ENCODE measurements around the gene SRP9. TPM values are rescaled to one million over a fixed set of nuclear protein-coding genes. Genes with fewer than 3 reads are reported as not detected.

The SRP9 gene
- polyA plus RNA-seq, 1 of the 3 experiments (the other 2 are of a cell fraction): 156 TPM

DNA sequence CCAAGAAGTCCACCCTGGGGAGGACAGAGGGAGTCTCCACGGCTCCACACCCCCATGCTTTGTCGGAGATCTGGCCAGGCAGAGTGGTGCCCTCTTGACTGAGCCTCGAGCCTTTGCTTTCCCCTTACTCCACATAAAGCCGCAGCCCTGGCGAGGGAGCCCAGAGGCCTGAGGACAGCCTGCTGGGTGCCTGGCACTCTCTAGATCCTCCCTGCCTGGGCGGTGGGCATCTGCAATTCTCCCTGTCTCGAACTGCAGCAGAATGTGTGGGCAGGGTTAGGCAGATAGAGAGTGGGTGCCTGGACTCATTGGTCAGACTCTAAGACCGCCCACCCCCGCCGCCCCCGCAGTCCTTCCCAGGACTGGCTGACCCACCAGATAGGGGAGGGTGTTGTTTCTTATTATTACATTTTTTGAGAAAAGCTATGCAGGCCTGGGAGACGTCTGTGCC, 46.2 kb downstream of the SRP9 start (continued):
- TF ChIP-seq YY1 (IDR thresholded peaks at IDR 0.05; ENCODE audit: low read depth) (no peak), CHD2 (IDR thresholded peaks at IDR 0.05; ENCODE audit: low read length, partially characterized antibody) (no peak), TCF12 (IDR thresholded peaks at IDR 0.05) (no peak)

DNA sequence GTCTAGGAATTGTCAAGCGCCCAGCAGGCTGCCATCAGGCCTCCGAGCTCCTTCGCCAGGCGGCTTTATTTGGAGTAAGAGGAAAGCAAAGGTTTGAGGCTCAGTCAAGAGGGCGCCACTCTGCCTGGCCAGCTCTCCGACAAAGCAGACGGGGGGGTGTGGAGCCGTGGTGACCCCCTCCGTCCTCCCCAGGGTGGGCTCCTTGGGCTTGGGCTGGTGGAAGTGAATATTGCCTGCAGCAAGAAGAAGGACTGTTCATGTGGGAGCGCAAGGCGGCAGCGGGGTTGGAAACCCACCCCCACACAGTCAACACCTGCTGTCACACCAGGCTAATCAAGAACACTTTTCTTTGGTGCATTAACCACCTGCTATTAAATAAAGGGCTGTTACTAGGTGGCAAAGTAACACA, 46.9 kb downstream of the SRP9 start:
- Histone ChIP-seq H3K4me2 (no peak overlapping the region), H3K9ac (no peak overlapping the region), H3K36me3 (replicated peaks in 1 of 2; ENCODE audit: control insufficient read depth in 1 of 2, insufficient read depth in 2 of 2, low read length in 1 of 2) (peaks cover 5 to 12% of the 10 kb centered on the region in 2 experiments), H3K27ac (ENCODE audit: low read depth in 2 of 2, low read length in 1 of 2) (no peak overlapping the region), H3F3A (replicated peaks; ENCODE audit: insufficient read depth) (peaks cover 3% of the 10 kb centered on the region), H3K9me2 (no peaks in the 10 kb centered on the region), H3K27me3 (ENCODE audit: insufficient read depth) (no peaks in the 10 kb centered on the region), H3K9me3 (no peaks in the 10 kb centered on the region), H3K79me2 (ENCODE audit: insufficient read depth) (no peaks in the 10 kb centered on the region), H4K20me1 (ENCODE audit: insufficient read depth) (no peaks in the 10 kb centered on the region), H2AFZ (ENCODE audit: low read depth) (no peak overlapping the region), H3K4me3 (ENCODE audit: low read depth in 2 of 2, low read length in 1 of 2) (no peak overlapping the region), H3K4me1 (ENCODE audit: control insufficient read depth in 1 of 2, insufficient read depth in 2 of 2, low read depth in 1 of 2, low read length in 1 of 2) (peaks cover 0 to 8% of the 10 kb centered on the region in 2 experiments; a peak in 1 of 4 replicates)
- WGBS (ENCODE audit: low lambda C conversion rate): 84% methylated on average over 11 of the region's 12 CpGs
- no peak for DNase-seq
- CTCF ChIA-PET: interaction anchor here (1.2 to 2.1 kb wide), 2 partner anchors 22 to 350 kb away, joined by 4 to 6 read pairs; no protein-coding TSS in a partner anchor
- POLR2A ChIA-PET: no interaction called here
- TF ChIP-seq RCOR1 (IDR thresholded peaks at IDR 0.05; ENCODE audit: low read length) (no peak), ELF1 (IDR thresholded peaks at IDR 0.05) (no peak), TAF1 (IDR thresholded peaks at IDR 0.05; ENCODE audit: borderline replicate concordance, low read depth, low read length) (no peak), NFIC (IDR thresholded peaks at IDR 0.05; ENCODE audit: borderline replicate concordance) (no peak), EZH2phosphoT487 (IDR thresholded peaks at IDR 0.05; ENCODE audit: borderline replicate concordance, low read depth) (no peak), GATA2 (CRISPR knock-in tag; IDR thresholded peaks at IDR 0.05) (no peak), RFX5 (IDR thresholded peaks at IDR 0.05; ENCODE audit: low read length) (no peak), POLR2AphosphoS5 (IDR thresholded peaks at IDR 0.05; ENCODE audit: low read depth, low read length) (no peak), GABPA (IDR thresholded peaks at IDR 0.05; ENCODE audit: low read depth) (no peak), RXRA (IDR thresholded peaks at IDR 0.05; ENCODE audit: borderline replicate concordance, low read depth) (no peak), FOSL2 (IDR thresholded peaks at IDR 0.05; ENCODE audit: borderline replicate concordance, low read depth) (no peak), FOXM1 (IDR thresholded peaks at IDR 0.05; ENCODE audit: low read depth) (no peak)
- TF ChIP-seq, protein P1, sequence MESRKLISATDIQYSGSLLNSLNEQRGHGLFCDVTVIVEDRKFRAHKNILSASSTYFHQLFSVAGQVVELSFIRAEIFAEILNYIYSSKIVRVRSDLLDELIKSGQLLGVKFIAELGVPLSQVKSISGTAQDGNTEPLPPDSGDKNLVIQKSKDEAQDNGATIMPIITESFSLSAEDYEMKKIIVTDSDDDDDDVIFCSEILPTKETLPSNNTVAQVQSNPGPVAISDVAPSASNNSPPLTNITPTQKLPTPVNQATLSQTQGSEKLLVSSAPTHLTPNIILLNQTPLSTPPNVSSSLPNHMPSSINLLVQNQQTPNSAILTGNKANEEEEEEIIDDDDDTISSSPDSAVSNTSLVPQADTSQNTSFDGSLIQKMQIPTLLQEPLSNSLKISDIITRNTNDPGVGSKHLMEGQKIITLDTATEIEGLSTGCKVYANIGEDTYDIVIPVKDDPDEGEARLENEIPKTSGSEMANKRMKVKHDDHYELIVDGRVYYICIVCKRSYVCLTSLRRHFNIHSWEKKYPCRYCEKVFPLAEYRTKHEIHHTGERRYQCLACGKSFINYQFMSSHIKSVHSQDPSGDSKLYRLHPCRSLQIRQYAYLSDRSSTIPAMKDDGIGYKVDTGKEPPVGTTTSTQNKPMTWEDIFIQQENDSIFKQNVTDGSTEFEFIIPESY (IDR thresholded peaks at IDR 0.05; ENCODE audit: borderline replicate concordance, low read depth): no peak
- TF ChIP-seq, protein P2, sequence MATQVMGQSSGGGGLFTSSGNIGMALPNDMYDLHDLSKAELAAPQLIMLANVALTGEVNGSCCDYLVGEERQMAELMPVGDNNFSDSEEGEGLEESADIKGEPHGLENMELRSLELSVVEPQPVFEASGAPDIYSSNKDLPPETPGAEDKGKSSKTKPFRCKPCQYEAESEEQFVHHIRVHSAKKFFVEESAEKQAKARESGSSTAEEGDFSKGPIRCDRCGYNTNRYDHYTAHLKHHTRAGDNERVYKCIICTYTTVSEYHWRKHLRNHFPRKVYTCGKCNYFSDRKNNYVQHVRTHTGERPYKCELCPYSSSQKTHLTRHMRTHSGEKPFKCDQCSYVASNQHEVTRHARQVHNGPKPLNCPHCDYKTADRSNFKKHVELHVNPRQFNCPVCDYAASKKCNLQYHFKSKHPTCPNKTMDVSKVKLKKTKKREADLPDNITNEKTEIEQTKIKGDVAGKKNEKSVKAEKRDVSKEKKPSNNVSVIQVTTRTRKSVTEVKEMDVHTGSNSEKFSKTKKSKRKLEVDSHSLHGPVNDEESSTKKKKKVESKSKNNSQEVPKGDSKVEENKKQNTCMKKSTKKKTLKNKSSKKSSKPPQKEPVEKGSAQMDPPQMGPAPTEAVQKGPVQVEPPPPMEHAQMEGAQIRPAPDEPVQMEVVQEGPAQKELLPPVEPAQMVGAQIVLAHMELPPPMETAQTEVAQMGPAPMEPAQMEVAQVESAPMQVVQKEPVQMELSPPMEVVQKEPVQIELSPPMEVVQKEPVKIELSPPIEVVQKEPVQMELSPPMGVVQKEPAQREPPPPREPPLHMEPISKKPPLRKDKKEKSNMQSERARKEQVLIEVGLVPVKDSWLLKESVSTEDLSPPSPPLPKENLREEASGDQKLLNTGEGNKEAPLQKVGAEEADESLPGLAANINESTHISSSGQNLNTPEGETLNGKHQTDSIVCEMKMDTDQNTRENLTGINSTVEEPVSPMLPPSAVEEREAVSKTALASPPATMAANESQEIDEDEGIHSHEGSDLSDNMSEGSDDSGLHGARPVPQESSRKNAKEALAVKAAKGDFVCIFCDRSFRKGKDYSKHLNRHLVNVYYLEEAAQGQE (IDR thresholded peaks at IDR 0.05; ENCODE audit: low read depth, low read length): no peak
- TF ChIP-seq, protein P3, sequence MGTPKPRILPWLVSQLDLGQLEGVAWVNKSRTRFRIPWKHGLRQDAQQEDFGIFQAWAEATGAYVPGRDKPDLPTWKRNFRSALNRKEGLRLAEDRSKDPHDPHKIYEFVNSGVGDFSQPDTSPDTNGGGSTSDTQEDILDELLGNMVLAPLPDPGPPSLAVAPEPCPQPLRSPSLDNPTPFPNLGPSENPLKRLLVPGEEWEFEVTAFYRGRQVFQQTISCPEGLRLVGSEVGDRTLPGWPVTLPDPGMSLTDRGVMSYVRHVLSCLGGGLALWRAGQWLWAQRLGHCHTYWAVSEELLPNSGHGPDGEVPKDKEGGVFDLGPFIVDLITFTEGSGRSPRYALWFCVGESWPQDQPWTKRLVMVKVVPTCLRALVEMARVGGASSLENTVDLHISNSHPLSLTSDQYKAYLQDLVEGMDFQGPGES (IDR thresholded peaks at IDR 0.05; ENCODE audit: low read depth, low read length): no peak
- TF ChIP-seq, protein P4, sequence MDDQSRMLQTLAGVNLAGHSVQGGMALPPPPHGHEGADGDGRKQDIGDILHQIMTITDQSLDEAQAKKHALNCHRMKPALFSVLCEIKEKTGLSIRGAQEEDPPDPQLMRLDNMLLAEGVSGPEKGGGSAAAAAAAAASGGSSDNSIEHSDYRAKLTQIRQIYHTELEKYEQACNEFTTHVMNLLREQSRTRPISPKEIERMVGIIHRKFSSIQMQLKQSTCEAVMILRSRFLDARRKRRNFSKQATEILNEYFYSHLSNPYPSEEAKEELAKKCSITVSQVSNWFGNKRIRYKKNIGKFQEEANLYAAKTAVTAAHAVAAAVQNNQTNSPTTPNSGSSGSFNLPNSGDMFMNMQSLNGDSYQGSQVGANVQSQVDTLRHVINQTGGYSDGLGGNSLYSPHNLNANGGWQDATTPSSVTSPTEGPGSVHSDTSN (IDR thresholded peaks at IDR 0.05): no peak
- TF ChIP-seq, protein P5, sequence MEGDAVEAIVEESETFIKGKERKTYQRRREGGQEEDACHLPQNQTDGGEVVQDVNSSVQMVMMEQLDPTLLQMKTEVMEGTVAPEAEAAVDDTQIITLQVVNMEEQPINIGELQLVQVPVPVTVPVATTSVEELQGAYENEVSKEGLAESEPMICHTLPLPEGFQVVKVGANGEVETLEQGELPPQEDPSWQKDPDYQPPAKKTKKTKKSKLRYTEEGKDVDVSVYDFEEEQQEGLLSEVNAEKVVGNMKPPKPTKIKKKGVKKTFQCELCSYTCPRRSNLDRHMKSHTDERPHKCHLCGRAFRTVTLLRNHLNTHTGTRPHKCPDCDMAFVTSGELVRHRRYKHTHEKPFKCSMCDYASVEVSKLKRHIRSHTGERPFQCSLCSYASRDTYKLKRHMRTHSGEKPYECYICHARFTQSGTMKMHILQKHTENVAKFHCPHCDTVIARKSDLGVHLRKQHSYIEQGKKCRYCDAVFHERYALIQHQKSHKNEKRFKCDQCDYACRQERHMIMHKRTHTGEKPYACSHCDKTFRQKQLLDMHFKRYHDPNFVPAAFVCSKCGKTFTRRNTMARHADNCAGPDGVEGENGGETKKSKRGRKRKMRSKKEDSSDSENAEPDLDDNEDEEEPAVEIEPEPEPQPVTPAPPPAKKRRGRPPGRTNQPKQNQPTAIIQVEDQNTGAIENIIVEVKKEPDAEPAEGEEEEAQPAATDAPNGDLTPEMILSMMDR (IDR thresholded peaks at IDR 0.05): no peak

Data from SK-N-SH (cell line).